GM19372 (cell line): ENCODE results near the gene TMEM132C.
"Not testable (repeated sequence)": the region's sequence is repeated elsewhere in the genome, so short reads cannot be mapped to it uniquely, and the experiment has no call there.

Source experiments
- ATAC-seq: cut with Tn5 transposase; IDR thresholded peaks from one replicate; pipeline ENCODE4 v1.9.1; 2021; ENCODE audit warnings: mild to moderate bottlenecking, low read depth, moderate library complexity; ENCODE audit not compliant: unreplicated experiment

The TMEM132C gene

GRCh38 chr12:128267131-128267622 lies at the start of gene TMEM132C:
TMEM132C (plus strand) TSS chr12:128267170; CDS start chr12:128267403, 233 bp downstream.
- ATAC-seq: no peak

- no peak for ATAC-seq
These were observed 42.7 kb upstream of the TMEM132C start for GRCh38 chr12:128224226-128224625.

GRCh38 chr12:128228581-128228980 lies 38.4 kb upstream of the TMEM132C start:
- no peak for ATAC-seq

GRCh38 chr12:128235635-128236417 lies 31.1 kb upstream of the TMEM132C start:
- ATAC-seq: no peak

GRCh38 chr12:128236525-128236924 lies 30.4 kb upstream of the TMEM132C start:
- no peak for ATAC-seq

- ATAC-seq: no peak
These were observed 26.2 kb upstream of the TMEM132C start for GRCh38 chr12:128240745-128241144.

- no peak for ATAC-seq
These were observed 21.8 kb upstream of the TMEM132C start for GRCh38 chr12:128245121-128245520.

GRCh38 chr12:128245905-128246304 lies 21.1 kb upstream of the TMEM132C start:
- ATAC-seq: no peak

- ATAC-seq: no peak
These were observed 16.9 kb upstream of the TMEM132C start for GRCh38 chr12:128250096-128250495.

GRCh38 chr12:128253829-128254228 lies 13.1 kb upstream of the TMEM132C start:
- ATAC-seq: not testable (repeated sequence)

GRCh38 chr12:128258866-128259555 lies 8.0 kb upstream of the TMEM132C start:
- no peak for ATAC-seq

- no peak for ATAC-seq
These were observed 7.4 kb upstream of the TMEM132C start for GRCh38 chr12:128259556-128260070.

- ATAC-seq: no peak
These were observed 5.2 kb upstream of the TMEM132C start for GRCh38 chr12:128261757-128262156.

- ATAC-seq: no peak
These were observed 1.4 kb upstream of the TMEM132C start for GRCh38 chr12:128265566-128265965.

- no peak for ATAC-seq
These were observed 884 bp upstream of the TMEM132C start for GRCh38 chr12:128266086-128266485.

- ATAC-seq: no peak
These were observed 334 bp upstream of the TMEM132C start for GRCh38 chr12:128266541-128267130.

- no peak for ATAC-seq
These were observed 845 bp downstream of the TMEM132C start for GRCh38 chr12:128267651-128268378.

GRCh38 chr12:128268379-128268995 lies 1.5 kb downstream of the TMEM132C start:
- ATAC-seq: no peak

- no peak for ATAC-seq
These were observed 2.2 kb downstream of the TMEM132C start for GRCh38 chr12:128269181-128269591.

GRCh38 chr12:128276471-128276870 lies 9.5 kb downstream of the TMEM132C start:
- ATAC-seq: no peak
